ENCODE results near the gene SCN7A. TPM values are rescaled to one million over a fixed set of nuclear protein-coding genes. Genes with fewer than 3 reads are reported as not detected.

The SCN7A gene
- total RNA-seq: 69.0 TPM
- long read RNA-seq, full-length matches to known transcripts: 11 of 37 reads
- long read RNA-seq, partial matches to known transcripts: 14 of 37 reads
- long read RNA-seq, other reads (novel, unspliced or antisense): 12 of 37 reads

DNA sequence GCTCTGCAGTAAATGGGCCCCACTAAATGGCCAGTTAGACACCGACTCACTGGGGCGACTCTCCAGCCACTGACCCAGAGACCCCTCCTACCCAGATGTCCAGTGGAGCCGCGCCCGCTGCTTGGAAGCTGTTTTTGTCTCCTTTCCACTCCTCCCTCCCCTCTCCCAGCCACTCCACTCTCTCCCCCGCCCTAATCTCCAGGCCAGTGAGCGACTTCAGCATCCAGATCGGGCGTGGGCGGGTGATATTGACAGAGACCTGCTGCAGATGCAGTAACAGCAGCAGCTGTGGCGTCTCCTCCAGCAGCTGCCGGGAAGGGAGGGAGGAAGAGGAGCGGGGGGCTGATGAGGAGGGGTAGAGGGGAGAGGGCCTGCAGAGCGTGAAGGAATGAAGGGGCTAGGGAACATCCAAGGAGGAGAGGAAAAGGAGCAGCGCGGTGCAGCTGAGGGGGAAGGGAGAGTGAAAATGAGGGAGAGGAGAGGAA, at the start of gene SCN7A:
Gene SCN7A, minus strand, starts transcription at position 110 of the 485 bp plus-strand sequence. CDS start 16,553 bp downstream, outside the sequence.
- TF ChIP-seq, protein P1, sequence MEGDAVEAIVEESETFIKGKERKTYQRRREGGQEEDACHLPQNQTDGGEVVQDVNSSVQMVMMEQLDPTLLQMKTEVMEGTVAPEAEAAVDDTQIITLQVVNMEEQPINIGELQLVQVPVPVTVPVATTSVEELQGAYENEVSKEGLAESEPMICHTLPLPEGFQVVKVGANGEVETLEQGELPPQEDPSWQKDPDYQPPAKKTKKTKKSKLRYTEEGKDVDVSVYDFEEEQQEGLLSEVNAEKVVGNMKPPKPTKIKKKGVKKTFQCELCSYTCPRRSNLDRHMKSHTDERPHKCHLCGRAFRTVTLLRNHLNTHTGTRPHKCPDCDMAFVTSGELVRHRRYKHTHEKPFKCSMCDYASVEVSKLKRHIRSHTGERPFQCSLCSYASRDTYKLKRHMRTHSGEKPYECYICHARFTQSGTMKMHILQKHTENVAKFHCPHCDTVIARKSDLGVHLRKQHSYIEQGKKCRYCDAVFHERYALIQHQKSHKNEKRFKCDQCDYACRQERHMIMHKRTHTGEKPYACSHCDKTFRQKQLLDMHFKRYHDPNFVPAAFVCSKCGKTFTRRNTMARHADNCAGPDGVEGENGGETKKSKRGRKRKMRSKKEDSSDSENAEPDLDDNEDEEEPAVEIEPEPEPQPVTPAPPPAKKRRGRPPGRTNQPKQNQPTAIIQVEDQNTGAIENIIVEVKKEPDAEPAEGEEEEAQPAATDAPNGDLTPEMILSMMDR (IDR thresholded peaks at IDR 0.05): no peak
- ATAC-seq: peak; percentile 87 to 91
- intact Hi-C loops (cut with DNase I): no loop called here
- DNase-seq: peak; percentile 79
- H3K9me3 ChIP-seq: no peaks in the 10 kb centered on the region
- peak within 1 kb of the TSS; percentile 54 for H3K27ac ChIP-seq
- H3K4me3 ChIP-seq: peak within 1 kb of the TSS; percentile 52
- H3K27me3 ChIP-seq (ENCODE audit: low read depth): no peaks in the 10 kb centered on the region
- H3K4me1 ChIP-seq: no peaks in the 10 kb centered on the region
- H3K36me3 ChIP-seq: no peaks in the 10 kb centered on the region

DNA sequence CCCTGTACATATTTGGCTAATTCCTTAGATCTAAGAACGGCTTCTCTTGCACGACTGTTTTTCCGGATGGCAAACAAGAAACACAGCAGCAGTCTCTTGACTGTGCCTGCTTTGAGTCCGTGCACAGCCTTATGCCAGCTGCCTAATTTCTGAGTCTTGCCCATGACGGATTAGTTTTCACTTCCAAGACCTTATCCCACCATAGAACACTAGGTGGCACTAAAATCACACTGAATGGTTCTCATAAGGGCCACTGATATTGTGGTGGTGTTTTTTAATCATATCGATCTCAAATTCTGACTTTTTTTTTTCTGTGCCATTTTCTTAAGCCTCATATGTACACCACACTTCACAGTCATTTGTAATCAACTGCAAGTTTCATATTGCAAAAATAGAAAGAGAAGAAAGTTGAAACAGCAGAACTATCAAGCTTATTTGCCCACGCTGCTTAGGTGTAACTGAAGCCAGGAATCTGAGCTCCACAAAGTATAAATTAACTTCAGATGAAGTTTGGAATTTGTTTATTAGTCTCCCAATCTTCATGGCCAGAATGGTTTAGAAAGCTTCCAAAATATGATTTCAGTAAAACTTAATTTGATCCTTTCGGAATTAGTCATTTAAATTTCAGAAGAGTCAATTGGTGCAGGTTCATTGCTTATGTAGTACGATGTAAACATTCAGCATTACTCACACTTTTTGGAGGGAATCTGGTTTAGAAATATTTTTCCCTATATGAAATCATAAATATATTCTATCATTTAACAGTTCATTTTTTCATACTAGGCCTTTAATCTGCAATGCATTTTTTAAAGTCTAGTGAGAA, 45.5 kb upstream of the SCN7A start:
- DNase-seq: no peak
- H3K36me3 ChIP-seq: no peaks in the 10 kb centered on the region
- no peak overlapping the region for H3K4me3 ChIP-seq
- intact Hi-C loops (cut with DNase I): no loop called here
- H3K9me3 ChIP-seq: no peaks in the 10 kb centered on the region
- ATAC-seq: peak; percentile 74 to 85
- no peaks in the 10 kb centered on the region for H3K4me1 ChIP-seq
- H3K27ac ChIP-seq: no peak overlapping the region
- TF ChIP-seq, protein P1 (IDR thresholded peaks at IDR 0.05): peak; percentile 77
- H3K27me3 ChIP-seq (ENCODE audit: low read depth): no peaks in the 10 kb centered on the region

DNA sequence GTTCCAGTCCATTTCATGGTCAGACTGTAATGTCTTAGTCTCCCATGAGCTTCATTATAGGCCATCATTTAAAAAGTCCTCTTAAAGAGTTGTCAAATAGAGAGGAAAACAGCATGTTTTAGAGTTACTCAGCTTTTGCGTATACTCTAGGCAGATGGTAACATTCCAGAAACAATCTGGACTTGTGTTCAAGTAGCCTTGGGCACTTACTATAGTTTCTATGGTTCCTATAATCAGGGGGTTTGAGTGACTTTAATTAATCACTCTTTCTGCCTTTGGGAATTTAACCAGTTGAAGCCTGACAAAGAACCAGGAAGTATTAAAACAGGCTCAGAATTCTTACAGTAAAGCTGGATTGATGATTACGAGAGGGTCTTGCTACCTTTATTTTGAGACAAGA, 42.1 kb upstream of the SCN7A start:
- H3K9me3 ChIP-seq: no peaks in the 10 kb centered on the region
- no peak for ATAC-seq
- no peak for DNase-seq
- H3K27ac ChIP-seq: no peak overlapping the region
- H3K4me1 ChIP-seq: no peaks in the 10 kb centered on the region
- H3K36me3 ChIP-seq: no peaks in the 10 kb centered on the region
- intact Hi-C loops (cut with DNase I): no loop called here
- TF ChIP-seq, protein P1 (IDR thresholded peaks at IDR 0.05): no peak
- H3K27me3 ChIP-seq (ENCODE audit: low read depth): no peaks in the 10 kb centered on the region
- no peak overlapping the region for H3K4me3 ChIP-seq

DNA sequence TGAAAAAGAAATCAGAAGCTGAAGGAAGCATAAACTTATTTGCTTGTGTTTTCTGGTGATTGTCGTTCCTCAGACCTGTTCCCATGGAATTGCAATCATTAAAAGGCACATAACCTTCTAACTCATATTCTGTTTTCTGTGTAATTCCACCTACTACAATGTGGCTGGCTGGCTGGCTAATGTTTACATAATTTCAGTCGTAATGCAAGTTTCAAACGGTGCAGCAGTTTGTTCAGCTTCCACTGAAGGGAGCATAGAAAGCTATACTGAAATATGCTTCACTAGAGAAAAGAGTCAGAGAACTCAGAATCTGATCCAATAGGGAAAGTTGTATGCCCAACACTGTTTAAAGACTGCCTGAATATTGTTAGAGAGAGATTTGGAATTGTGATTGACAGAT, 27.1 kb upstream of the SCN7A start:
- ATAC-seq (no peak), DNase-seq (no peak)
- no peaks in the 10 kb centered on the region for H3K9me3 ChIP-seq
- no peaks in the 10 kb centered on the region for H3K4me1 ChIP-seq
- intact Hi-C loops (cut with DNase I): no loop called here
- no peak overlapping the region for H3K27ac ChIP-seq
- H3K4me3 ChIP-seq: no peak overlapping the region
- H3K36me3 ChIP-seq: no peaks in the 10 kb centered on the region
- H3K27me3 ChIP-seq (ENCODE audit: low read depth): no peaks in the 10 kb centered on the region
- TF ChIP-seq, protein P1 (IDR thresholded peaks at IDR 0.05): no peak

DNA sequence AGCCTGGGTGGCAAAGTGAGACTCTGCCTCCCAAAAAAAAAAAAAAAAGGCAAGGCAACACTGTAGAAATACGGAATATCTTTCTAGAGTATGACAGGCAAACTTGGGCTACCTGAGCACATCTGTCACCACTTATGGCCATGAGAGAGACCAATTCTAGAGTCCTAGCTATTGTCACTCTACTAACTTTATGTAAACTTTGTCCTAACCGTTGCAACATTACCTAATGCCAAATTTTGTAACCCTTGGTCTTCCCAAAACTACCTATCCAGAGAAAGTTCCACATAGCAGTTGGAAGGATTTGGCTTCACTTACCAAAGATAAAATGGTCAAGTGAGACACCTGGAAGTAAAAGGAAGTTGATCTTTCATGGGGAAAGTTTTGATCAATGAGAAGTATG, 26.6 kb upstream of the SCN7A start:
- ATAC-seq (no peak), DNase-seq (no peak)
- H3K27ac ChIP-seq: no peak overlapping the region
- H3K27me3 ChIP-seq (ENCODE audit: low read depth): no peaks in the 10 kb centered on the region
- intact Hi-C loops (cut with DNase I): no loop called here
- no peaks in the 10 kb centered on the region for H3K4me1 ChIP-seq
- H3K4me3 ChIP-seq: no peak overlapping the region
- TF ChIP-seq, protein P1 (IDR thresholded peaks at IDR 0.05): no peak
- no peaks in the 10 kb centered on the region for H3K36me3 ChIP-seq
- no peaks in the 10 kb centered on the region for H3K9me3 ChIP-seq

Data from lower lobe of right lung (tissue), 2 donors.